HG03280 (cell line): ENCODE measurements around the gene PKDREJ.
"Not testable (repeated sequence)": the region's sequence is repeated elsewhere in the genome, so short reads cannot be mapped to it uniquely, and the experiment has no call there.

Experiments
- ATAC-seq: cut with Tn5 transposase; IDR thresholded peaks from one replicate; pipeline ENCODE4 v1.9.1; 2021; ENCODE audit warnings: mild to moderate bottlenecking, moderate library complexity; ENCODE audit not compliant: unreplicated experiment

Gene PKDREJ

DNA sequence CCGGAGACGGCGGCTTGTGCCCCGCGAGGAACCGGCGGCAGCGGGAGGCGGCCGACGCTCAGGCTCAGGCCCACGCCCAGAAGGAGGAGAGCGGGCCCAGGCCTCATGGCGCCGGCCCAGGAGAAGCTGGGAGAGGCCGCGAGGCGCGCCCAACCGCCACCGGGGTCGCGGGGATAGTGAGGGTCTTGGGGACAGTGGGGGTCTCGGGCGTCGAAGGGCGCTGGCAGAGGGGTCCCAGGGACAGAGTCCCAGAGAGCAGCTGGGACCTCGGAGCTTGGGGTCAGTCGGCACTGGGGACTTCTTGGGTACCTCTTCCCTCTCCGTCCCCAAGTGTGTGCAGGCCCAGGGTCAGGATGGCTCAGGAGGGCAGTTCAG lies at the start of gene PKDREJ:
Gene PKDREJ (minus strand): TSS at position 128 of the 375 bp plus-strand sequence. CDS start 21 bp downstream, at position 107.
- ATAC-seq: no peak

GRCh38 chr22:46312848-46313247 lies 49.7 kb upstream of the PKDREJ start:
- not testable (repeated sequence) for ATAC-seq

- no peak for ATAC-seq
These were observed 48.9 kb upstream of the PKDREJ start for GRCh38 chr22:46312056-46312455.

- ATAC-seq: no peak
These were observed 46.5 kb upstream of the PKDREJ start for GRCh38 chr22:46309526-46310085.

GRCh38 chr22:46308283-46308988 lies 45.3 kb upstream of the PKDREJ start:
- no peak for ATAC-seq

DNA sequence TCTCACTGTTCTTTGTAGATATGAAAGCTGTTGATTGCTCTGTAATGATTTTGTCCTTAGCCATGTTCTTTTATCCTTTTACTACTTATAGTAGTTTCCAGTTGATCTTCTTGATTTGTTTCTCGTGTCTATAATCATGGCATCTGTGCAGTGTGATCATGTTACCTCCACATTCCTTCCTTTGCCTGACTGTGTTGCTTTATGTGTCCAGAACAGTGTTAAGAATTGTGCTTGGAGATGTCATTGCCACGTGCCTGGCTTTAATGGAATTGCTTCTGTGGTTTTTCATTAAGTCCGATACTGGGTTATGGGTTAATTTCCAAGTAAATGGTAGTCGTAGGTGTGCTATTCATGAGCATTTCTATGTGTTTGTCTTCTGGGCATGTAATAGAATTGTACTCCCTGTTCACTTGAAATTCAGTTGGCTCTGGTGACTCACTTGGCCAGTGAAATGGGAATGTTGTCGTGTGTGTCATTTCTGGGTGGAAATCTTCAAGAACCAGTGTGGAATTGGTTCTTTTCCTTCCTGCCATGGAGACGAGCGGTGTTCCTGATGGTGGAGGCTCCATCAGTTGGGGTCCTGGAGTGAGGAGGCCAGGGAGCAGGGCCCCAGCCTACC lies 40.3 kb upstream of the PKDREJ start:
- ATAC-seq: no peak

- ATAC-seq: no peak
These were observed 37.3 kb upstream of the PKDREJ start for GRCh38 chr22:46300491-46300890.

DNA sequence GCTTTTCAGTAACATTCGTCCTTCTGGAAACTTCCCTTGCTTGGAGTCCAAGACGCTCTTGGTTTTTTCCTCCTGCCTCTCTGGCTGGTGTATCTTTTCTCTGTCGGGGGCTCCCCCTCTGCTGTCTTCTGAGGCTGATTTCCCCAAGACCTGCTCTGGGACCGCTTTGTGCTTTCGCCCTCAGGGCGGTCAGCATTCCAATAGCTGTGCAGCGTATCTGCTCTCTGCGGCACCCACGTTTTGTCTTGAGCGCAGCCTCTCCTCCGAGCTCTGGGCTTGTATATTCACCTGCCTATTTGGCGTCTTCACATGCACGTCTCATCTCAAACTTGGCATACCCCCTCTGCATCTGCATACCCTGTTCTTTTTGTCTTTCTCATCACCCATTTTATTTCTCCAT lies 36.0 kb upstream of the PKDREJ start:
- ATAC-seq: no peak

DNA sequence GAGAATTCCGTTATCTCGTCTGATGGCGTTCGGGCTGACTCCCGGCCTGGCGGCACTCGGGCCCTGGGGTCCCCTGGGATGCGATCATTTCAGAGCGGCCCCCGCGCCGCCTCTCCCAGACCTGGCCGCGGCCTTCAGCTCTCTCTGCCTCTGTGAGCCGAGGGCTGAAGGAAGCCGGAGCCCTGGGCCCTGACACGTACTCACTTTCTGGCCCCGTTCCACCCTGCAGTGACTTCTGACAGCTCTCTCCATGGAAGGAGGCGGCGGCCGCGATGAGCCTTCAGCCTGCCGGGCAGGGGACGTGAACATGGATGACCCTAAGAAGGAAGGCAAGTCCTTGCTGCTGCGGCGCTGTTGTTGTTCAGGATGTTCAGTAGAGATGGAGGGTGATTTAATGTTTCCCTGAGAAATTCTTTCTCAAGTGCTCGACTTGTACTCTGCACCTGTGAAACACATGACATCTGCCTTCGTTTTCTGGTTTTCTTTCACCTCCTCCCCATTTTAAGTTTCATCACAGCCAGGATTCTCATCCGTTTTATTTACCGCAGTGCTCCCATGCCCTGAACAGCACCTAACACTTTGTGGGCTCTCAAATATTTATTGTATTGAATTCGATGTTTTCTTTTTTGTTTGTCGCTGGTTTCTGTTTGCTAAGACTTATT lies 34.1 kb upstream of the PKDREJ start:
- peak; percentile 14 for ATAC-seq

- ATAC-seq: peak; percentile 93
These were observed 33.4 kb upstream of the PKDREJ start, which contains the start of gene GTSE1 for GRCh38 chr22:46296257-46297150. Gene GTSE1 (plus strand): TSS chr22:46296870. CDS start chr22:46297401, 531 bp downstream.

GRCh38 chr22:46295277-46295971 lies 32.3 kb upstream of the PKDREJ start:
- ATAC-seq: no peak

DNA sequence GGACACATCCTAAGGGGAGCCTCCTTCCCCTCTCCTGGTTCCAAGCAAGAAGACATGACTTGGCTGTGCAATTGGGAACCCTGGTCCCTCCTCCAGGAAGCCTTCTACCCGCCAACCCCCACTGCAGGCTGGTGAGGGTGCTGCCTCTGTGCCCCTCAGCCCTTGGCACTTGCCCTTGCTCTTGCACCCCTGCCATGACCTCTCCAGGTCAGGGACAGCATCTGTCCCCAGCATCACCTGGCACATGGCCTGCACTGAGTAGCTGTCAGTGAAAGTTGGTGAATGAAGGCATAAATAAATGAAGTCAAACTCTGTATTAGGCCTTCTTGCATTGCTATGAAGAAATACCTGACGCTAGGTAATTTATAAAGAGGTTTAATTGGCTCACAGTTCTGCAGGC lies 31.6 kb upstream of the PKDREJ start:
- ATAC-seq: no peak

DNA sequence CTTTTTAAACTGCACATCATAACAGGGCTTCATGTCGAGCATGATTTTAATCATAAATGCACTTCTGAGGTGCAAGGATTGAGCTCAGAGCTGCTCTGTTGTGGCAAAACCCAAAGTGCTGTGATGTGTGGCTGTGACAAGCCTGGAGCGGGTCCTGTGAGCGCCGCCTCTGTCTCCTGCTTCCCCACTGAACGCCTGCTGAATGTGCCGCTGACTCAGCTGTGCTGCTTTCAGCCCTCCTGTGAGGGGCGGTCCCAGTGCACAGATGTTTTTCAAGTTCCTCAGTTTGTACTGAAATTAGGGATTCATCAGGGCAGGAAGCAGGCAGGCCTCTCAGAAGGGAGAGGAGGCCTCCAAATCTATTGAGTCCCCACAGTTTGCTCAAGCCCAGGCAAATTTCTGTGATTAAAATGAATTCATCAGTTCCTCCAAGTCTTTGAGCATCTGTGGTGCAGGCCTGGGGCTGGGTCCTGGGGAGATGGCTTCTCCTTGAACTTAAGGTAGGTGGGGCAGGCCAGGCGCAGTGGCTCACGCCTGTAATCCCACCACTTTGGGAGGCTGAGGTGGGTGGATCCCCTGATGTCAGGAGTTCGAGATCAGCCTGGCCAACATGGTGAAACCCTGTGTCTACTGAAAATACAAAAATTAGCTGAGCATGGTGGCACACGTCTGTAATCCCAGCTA lies 30.6 kb upstream of the PKDREJ start:
- no peak for ATAC-seq

DNA sequence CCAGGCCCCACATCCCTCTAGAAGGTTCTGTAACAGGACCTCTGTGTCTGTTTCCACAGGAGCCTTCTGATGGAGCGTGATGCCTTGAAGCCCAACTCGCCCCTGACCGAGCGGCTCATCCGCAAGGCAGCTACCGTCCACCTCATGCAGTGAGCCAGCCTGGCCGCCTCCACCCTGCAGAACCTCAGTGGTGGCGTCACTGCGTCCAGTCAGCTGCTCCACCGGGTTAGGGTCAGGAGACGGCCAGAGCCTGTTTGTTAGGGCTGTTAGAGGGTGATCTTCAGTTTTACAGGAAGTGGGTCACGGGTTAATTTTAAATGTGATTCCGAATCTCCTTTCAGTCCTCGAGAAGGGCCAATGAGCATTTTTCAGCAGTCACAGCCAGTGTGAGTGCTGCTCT lies 29.6 kb upstream of the PKDREJ start:
- ATAC-seq: no peak

GRCh38 chr22:46292173-46292572 lies 29.0 kb upstream of the PKDREJ start:
- no peak for ATAC-seq

GRCh38 chr22:46290843-46291785 lies 28.0 kb upstream of the PKDREJ start:
- ATAC-seq: no peak

DNA sequence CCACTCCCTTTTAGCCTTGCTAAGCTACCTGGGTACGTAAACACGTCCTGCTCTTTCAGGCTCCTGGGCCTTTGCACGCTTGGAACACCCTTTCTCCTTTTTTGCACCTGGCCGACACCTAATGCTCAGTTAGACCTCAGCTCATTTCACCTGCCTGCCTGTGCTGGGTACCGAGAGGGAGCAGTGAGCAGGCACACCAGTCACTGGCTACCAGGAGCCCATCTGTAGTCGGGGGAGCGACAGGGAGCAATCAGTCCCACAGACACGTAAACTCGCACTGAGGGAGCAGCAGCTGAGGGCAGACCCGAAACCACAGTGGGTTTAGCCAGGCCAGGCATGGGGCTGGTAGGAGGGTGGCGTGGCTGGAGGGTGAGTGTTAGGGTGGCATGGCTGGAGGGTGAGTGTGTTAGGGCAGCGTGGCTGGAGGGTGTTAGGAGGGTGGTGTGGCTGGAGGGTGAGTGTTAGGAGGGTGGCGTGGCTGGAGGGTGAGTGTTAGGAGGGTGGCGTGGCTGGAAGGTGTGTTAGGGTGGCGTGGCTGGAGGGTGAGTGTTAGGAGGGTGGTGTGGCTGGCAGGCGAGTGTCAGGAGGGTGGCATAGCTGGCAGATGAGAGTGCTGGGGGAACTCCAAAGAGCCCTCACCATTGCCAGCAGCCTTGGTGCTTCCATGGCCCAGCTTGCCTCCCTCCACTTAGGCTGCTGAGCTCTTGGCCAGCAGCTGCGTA lies 27.1 kb upstream of the PKDREJ start:
- no peak for ATAC-seq
